NCI-H146 (cell line): ENCODE results near the gene CSF3.

Experiments used
- DNase-seq: peaks from one replicate; lab custom pipeline; 2025; lab: John Stamatoyannopoulos, UW

CSF3 gene

GRCh38 chr17:40062329-40063186 is 47.3 kb downstream of the CSF3 start, which contains the start of gene THRA:
Gene THRA (plus strand): TSS chr17:40062965. CDS start chr17:40074489, 11,524 bp downstream.
- DNase-seq = peak; percentile 63

GRCh38 chr17:40063187-40063771 is 48.0 kb downstream of the CSF3 start:
- DNase-seq = peak; percentile 63

- DNase-seq = no peak
These were observed 48.8 kb downstream of the CSF3 start for GRCh38 chr17:40063901-40064531.

- DNase-seq = no peak
These were observed 49.9 kb downstream of the CSF3 start for GRCh38 chr17:40064971-40065768.

- no peak for DNase-seq
These were observed 50.7 kb downstream of the CSF3 start for GRCh38 chr17:40065769-40066510.
